HG03025 (cell line): ENCODE results near the gene PRKN.

Source experiments
- ATAC-seq: cut with Tn5 transposase; IDR thresholded peaks from one replicate; pipeline ENCODE4 v1.9.1; 2021; ENCODE audit warnings: mild to moderate bottlenecking, moderate library complexity; ENCODE audit not compliant: unreplicated experiment, low FRiP score

The PRKN gene

DNA sequence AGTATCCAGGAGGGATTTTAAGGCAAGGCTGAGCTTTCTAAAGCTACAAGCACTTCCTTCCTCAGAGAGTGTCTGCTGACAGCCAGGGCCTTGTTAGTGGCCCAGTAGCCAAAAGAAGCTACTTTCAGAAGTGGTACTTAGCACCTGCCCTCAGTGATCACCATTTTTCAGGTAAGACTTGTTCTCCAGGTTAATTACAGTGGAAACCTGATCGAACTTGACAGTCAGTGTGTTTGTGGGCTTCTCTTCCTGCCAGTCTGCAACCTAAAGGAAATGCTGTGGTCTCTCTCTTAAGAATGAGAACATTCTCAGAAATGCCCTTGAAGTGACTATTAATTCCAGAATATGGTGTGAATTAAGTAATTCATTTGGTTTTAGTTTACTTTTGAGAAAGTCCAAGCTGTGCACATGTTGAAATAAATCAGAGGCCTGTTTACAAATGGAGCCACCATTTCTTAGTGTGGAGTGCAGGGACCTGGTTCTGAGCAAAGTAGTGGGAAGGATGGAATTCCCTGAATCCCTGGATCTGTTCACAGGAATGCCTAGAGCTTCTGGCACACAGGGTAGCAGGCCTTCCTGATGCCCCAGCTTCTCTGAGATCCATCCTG lies 1268.5 kb downstream of the PRKN start:
- no peak for ATAC-seq

DNA sequence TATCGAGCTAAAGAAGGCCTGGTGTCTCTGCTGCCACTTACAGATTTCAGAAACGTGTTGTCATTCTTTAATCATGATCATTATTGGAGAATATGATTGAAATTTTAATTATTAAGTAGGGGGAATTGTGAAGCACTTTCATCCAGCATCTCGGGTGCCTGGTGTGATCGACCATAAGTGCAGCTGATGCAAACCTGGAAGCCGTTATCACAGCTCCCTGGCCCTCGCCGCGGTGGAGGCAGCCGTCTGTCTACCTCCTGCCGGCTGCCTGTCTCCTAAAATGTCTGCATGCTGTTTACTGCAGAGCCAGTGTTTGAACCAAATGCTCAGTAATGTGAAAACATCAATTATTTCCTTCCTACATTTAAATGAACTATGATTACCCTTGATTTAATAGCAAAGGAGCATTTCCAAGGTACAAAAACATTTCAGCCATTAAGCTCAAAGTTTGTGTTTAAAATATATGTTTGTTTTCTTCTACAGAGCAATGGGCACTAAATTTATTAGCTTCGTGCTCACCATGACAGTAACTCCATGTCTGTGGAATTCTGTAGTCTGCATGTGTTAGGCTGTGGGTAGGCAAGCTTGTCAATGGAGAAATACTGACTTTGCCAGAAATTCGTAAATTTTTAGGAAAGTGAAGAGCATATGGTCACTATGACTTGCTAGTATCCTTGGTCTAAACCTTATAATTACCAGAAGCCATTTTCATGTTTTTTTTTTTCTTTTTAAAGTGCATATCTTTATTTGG lies 1269.2 kb downstream of the PRKN start:
- no peak for ATAC-seq

DNA sequence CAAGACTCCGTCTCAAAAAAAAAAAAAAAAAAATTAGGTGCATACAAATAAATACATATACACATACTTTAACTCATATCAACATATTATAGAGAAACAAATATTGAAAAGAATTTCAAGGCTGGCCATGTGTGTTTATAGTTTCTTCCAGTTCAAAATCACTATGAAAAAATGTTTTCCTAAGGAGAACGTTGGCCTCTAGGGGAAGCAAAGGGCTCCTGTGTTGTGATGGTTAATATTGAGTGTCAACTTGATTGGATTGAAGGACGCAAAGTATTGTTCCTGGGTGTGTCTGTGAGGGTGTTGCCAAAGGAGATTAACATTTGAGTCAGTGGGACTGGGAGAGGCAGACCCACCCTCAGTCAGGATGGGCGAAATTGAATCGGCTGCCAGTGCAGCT lies 1271.7 kb downstream of the PRKN start:
- no peak for ATAC-seq

DNA sequence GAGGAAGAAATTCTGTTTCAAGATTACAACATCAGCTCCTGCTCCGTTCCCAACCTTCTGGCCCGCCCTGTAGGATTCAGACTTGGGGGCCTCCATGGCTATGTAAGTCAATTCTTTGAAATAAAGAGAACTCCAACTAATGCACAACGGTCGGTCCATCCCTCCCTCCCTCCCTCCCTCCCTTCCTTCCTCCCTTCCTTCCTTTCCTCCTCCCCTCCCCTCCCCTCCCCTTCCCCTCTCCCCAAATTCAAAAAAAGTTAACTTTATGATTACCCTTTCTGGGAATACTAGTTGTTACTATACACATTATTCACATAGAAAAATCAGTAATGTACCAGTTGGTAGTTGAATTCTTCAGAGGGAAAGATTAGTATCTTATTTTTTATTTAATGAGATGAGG lies 1274.0 kb downstream of the PRKN start:
- no peak for ATAC-seq

DNA sequence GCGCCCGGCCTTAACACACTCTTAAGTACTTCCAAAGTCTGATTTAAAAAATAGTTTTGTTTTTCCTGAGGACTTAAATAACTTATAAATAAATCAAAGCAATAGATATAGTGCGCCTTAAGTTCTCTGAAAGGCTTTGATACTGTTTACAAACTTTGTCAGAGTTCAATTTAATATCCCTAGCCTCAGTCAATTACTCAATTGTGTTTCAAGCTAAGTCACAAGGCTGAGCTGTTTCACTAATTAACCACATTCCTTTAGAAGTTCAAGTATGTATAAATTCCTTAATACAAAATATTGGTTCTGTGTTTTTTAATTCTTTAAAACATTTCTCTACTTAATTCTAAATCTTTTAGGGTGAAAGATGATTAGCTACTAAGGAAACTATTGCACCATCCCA lies 1275.3 kb downstream of the PRKN start:
- ATAC-seq = no peak

DNA sequence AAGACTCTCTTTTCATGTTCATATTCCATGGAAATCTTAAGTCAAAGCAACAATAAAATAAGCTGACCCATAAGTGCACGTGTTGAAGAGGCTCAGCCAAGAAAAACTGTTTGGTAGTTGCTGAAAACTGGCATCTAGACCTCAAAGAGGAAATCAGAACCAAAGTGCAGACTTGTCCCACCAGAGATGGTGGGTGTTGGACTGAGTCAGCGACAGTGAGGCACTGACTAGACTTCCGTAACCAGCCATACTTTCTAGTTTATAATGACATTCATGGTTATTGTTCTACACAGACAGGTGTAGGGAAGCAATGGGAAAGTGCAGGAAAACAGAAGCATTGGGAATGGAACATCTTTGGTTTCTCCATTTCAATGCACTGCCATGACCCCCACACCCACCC lies 1278.0 kb downstream of the PRKN start:
- no peak for ATAC-seq

DNA sequence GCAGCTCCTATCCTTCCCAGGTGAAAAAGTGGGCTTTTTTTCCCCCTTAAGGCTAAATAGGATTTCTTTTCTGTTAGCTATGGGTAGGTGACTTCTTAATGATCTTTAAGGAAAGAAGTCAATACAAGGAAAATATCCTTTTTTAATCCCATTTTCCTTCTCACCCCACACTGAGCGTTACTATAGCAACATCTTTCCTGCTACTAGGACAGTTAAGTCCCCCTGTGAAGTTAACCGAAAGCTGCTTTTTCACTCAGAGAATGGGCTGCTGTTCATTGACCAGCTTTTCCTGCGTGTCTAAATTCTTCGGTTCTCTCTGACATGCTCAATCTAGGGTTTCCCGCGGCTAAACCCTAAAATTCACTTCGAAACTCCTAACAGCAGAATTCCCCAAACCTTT lies 1280.6 kb downstream of the PRKN start:
- no peak for ATAC-seq

DNA sequence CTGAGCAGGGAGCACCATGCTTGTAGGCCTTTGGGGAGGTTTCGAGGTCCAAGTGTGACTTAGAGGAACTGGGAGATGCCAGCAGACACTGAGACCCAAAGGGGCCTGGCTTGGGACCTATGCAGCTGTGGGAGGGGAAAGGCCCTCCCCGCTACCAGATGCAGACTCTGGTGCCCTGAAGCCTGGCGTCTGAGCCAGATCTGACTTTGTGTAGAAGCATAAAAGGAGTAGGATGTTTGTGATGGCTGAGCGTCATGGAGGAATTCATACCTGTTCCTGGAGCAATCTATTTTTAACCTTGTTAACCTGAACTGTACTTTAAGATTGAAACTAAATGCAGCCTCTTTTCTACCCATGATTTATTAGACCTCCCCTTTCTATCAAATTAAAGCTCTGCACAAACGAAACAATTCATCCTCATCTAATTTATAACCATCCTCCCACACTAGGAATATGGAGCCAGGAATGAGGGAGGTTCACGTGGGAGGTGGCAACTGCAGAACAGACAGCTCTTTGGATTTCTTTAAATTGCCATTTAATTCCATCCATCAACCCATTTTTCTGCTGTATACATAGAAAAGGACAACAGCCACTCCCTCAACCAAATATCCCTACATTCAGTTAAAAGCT lies 1281.2 kb downstream of the PRKN start:
- ATAC-seq = no peak

DNA sequence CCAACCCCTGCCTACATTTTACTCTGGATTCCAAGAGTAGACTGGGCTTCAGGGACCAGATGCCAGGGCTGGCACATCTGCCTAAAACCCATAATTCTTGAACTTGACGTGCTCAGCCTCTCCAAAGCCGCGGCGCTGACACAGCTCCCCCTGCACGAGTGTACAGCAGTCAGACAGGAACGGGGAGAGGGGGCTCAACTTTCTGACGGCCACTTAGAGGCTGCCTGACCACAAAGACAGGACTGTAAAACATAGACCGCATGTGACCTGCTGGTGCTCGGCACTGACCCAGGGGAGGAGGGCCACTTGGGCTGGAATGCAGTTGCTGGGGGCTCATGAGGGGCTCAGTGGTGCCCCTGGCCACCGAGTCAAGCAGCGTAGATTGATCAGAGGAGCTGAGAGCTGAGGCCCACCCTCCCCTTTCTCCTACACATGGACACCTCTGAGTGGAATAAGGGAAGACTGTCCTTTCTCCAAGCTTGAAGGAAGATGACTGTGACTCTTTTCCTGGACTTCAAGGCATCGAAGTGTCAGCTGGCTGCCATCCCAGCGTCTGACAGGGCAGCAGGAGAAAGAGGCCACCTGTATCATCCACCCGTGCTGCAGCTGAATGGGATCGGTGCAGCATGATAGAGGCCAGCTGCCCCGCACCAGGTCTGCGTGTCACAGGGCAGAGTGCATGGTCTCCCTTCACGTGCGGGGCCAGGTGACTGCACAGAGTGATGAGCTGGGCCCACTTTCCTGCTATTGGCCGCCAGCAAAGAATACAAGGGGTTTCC lies 1282.4 kb downstream of the PRKN start:
- no peak for ATAC-seq

DNA sequence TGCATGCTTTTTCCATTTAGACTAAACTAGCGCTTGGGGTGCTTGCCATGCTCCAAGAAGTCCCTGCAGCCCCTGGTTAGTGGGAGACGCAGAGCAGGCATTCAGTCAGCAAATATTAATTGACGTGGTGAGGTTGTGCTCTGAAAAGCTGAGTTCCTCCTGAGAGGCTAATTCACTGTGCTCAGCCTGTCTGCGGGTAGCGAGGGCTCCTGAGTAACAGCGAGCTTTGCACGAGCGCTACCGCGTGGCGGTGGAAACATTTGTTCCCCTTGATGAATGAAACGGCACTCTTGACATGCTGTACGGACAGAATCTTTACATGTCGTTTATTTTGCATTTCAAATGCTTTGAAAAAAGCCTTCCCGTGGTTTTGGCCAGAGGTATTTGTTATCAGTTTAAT lies 1283.1 kb downstream of the PRKN start:
- no peak for ATAC-seq

DNA sequence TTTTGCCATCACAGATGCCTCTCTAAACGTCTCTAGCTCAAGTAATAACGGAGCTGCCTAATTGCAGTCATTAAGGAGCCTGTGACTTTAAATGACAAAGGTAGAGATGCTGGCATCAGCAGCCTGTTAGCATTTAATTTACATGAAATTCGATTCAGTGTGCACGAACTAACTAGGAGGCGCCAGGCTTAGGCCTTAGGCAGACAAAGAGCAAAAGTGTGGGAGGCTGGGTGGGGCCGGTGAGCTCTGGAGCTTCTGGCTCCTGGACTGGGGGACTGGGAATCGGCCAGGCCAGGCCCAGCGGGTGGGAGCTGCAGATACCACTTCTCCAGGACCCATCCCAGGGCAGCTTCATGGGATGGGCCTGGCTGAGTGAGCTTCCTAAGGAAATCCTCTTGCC lies 1283.7 kb downstream of the PRKN start:
- no peak for ATAC-seq

DNA sequence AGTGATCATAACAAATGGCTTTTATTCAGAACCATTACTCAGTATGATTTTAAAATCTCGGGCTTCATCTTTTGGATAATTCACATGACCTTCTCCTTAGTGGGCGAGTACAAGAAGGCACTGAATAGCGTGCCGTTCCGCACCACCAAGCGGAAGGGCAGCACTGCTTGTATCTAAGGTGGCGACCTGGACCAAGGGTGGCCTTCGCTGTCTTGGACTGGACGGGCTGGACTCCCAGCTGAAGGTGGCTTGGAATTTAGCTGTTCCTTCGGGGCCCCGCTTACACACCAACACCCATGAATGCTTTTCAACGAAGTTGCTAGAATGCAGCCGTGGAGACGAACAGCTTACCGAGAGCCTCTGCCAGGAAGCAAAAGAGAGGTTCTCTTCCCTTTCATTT lies 1285.1 kb downstream of the PRKN start:
- no peak for ATAC-seq

DNA sequence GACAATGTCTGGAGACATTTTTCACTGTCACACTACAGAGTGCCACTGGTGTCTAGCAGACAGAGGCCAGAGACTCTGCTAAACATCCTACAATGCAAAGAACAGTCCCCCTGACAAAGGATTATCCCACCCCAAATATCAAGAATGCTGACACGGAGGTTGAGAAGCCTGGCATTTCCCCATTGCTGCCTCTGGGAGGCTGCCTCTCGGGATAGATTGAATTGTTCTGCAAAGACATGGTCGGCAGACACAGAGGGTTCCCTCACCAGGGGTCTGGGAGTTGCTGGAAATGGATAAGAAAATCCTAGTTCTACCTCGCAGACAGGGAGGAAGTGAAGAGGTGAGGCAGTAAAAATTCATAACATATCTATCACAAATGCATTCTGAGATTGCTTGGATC lies 1287.3 kb downstream of the PRKN start:
- ATAC-seq = no peak

DNA sequence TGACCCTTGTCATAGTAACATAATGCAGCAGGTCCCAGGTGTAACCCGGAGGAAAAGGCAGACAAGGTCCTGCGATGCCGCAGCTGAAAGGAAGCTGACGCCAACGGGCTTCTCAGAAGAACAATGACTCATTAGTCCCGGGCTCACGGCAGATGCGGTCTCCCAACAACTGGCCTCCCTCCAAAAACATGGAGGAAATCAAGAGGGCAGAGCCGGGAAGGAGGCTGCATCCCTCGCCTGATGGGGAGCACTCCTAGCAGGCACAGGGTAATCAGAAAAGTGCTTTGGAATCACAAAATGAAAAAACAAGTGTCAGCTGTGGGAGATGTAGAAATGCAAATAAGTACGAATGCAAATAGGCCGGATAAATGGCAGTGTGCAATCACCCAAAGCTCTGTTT lies 1288.5 kb downstream of the PRKN start:
- ATAC-seq = no peak

DNA sequence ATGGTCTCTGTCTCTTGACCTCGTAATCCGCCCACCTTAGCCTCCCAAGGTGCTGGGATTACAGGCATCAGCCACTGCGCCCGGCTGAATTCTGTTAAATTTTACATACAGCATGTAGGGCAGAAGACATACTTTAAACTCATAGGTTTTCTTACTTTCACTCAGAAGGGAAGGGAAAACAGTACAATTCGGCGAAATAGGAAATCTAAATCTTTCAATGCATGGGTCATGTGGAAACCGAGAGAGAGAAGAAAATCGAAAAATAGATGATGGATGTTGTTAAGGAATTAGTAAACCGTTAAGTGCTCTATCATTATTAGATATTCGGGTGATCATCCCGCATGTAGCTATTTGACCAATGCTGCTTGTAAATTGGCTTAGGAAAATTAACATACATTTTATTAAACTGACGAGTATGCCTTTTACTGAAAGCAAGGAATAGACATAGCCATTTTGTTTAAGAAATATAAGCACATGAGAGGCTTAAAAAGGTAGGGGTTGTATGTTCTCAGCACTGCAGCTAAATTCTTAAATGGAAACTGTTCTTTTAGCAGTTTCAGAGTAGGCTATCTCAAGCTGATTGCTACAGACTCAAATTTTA lies 1289.0 kb downstream of the PRKN start:
- ATAC-seq = no peak

DNA sequence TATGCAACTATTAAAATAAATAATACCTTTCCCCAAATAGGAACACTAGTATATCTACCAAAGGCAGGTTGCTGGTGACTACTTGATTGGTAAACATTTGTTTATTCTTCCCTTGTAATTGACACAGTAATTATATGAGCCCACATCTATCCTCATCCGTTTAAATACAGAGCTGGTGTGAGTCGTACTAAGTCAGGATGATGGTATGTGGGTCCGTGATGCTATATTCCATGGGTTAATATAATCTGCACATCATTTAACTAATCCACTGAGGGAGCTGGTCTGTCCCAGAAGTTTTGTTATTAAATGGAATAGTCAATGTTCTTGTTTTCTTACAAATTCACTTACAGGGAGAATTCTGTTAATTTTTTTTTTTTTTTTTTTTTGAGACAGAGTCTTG lies 1289.7 kb downstream of the PRKN start:
- no peak for ATAC-seq

DNA sequence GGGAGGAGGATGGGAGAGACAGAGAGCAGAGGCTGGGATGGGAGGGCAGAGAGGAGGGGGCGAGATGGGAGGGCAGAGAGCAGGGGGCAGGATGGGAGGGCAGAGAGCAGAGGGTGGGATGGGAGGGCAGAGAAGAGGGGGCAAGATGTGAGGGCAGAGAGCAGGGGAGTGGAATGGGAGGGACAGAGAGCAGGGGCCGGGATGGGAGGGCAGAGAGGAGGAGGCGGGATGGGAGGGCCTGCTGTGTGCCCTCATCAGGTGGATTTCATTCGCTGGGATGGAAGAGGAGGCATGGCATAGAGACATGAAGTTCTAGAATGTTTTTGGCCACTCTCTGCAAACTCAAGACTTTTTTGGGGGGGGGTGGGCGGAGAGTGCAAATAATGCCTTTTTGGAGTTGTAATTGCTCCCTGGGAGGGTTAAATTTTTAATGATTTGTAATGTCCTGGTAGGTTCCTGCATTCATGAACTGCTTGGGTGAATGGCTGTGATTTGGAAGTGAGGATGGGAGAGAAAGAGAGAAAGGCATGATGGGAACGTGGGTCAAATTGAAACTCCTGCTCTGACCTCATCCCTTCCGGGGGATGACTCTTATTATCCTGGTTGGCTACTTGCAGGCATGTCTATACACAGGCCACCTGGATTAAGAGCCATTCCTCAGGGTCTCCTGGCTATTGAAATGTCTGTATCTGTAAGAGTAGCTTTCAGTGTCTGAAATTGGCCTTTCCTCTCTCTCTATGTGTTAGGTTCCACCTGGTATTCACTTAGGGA lies 1291.3 kb downstream of the PRKN start:
- ATAC-seq = no peak

DNA sequence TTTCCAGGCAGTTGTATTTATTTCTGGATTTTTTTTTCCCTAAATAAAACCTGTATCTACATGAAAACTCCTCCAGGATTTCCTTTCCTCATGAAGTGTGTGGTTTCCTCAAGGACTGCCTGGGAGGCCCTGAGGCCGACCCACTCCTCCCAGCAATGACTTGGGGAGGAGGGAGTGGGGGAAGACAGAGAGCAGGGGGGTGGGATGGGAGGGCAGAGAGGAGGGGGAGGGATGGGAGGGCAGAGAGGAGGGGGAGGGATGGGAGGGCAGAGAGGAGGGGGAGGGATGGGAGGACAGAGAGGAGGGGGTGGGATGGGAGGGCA lies 1291.9 kb downstream of the PRKN start:
- no peak for ATAC-seq

DNA sequence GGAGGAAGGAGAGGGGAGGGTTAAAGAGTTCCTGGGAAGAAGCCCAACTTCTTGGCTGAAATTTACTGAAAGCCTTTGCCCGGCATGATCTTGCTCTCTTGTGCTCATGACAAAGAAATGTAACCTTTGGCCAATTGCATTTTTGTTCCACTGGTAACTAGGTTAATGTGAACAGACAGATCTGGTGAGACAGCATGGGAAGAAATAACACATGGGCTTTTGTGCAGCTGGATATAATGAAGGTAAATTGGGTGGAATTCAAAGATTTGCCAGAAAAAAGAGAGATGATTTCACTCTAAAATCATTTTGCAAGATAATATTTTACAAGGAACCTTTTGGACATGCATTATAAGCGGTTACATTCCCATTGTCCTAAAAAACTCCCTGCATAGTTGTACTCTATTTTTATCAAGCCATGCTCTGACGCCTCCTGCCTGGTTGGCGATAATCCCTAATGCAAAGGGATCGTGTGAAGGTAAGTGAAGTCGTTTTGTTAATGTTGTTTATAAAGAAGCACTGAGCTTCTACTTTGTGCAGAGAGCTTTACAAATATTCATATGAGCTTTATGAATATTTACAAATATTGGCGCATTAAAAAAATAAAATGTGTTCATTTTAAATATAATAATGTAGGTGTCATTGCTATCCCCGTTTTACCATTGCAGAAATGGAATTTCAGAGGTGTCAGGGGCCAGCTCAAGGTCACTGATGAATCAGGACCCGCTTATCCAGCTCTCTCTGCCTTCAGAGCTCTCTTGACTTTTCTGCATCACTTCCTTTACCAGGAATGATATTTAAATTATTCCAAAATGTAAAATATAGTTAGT lies 1292.4 kb downstream of the PRKN start:
- no peak for ATAC-seq
